HG03558 (cell line): Measurements from ENCODE around the gene VAMP3.

Experiments
- ATAC-seq: cut with Tn5 transposase; IDR thresholded peaks from one replicate; pipeline ENCODE4 v1.9.1; 2021; ENCODE audit warnings: moderate number of reproducible peaks; ENCODE audit not compliant: unreplicated experiment; ENCODE audit errors: extremely low read depth

Gene VAMP3

GRCh38 chr1:7770997-7771822 lies at the start of gene VAMP3:
Gene VAMP3, plus strand, starts transcription at chr1:7771296. Its CDS starts 88 bp downstream, at chr1:7771384.
- ATAC-seq = no peak

DNA sequence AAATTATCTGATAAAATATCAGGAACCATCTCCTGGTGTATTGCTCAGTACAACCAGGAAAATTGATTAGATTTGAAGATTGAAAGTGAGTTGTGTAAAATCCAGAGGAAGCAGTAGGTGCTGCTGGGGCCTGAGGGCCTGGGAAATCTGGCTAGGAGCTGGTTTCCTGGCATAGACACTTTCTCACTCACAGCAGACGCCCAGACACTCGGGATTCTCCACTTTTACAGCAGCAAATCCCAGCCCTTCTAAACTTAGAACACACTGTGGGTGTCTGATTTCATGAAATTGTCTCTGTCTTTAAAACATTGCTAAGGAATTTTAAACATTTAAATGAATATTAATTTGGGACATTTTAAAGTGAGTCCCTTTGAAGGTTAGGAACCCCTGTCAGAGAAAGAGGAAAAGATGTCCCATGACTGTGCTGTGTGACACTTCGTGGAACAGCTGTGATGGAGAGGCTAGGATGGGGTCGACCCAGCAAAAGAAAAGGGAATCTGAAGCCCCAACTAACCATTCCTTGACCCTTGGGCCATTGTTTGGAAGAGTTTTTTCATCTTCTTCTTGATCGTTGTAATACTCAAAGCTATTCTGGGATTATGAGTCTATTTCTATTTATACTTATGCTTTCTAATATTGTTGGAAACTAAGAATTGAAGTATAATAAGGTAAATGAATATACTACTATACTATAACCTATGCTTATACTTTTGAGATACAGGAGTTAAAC lies 49.0 kb upstream of the VAMP3 start:
- no peak for ATAC-seq

DNA sequence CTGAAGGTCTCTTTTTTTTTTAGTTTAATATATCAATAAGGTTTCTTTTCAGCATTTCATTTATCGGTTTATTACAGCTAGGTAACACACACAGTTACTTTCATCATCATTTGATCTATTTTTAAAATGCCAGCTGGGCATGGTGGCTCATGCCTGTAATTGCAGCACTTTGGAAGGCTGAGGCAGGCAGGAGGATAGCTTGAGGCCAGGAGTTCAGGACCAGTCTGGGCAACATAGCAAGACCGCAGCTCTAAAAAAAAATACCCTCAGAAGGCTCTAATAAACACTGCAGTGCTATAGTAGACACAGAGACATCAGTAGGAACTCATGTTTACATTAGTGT lies 48.5 kb upstream of the VAMP3 start:
- ATAC-seq = no peak

GRCh38 chr1:7726623-7727022 lies 44.5 kb upstream of the VAMP3 start:
- no peak for ATAC-seq

DNA sequence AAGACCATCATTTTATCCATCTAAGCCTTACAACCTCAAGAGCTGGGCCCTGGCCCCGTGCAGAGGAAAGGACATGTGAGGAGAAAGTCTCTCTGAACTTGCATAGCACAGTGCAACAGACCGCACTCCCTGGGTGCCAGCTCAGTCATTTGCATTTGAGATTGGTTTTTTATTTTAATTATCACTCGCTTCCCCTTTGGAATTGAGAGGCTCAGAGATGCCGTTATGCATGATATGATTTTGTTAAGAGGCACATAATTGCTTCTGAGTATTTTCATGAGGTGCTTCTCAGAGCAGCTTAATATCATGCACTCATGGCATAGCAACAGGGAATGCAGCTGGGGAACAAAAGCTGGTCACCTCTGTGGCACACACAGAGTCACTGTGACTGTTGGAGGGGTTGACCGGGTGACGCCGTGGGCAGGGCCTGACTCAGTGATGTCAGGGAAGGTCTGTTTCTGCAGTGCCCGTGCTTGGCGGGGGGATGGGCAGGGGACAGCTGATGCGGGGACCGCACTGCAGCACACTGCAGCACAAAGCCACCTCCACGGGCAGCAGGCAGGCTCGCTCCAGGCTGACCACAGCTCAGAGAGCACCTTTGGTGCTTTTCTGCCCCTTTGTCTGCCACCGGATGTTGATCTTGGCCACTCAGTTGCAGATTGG lies 43.2 kb upstream of the VAMP3 start:
- ATAC-seq = no peak

DNA sequence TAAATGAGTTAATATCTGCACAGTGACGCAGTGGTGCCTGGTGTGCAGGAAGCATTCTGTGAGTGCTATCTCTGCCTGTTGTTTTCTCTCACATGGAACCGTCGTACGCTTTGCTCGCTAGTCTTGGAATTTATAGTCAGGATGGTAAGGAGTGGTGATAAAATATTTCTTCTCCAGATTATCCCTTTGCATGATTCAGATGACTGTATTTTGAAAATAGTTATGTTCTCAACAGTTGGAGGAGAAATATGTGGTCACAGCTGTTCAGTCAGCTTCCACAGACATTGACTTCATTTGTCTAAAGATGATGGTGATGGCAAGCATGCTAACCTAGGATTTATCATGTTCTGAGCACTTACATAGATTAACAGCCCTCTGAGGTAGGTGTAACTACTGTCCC lies 41.3 kb upstream of the VAMP3 start:
- ATAC-seq = no peak

- ATAC-seq = no peak
Measured at GRCh38 chr1:7732331-7732730, 38.8 kb upstream of the VAMP3 start.

DNA sequence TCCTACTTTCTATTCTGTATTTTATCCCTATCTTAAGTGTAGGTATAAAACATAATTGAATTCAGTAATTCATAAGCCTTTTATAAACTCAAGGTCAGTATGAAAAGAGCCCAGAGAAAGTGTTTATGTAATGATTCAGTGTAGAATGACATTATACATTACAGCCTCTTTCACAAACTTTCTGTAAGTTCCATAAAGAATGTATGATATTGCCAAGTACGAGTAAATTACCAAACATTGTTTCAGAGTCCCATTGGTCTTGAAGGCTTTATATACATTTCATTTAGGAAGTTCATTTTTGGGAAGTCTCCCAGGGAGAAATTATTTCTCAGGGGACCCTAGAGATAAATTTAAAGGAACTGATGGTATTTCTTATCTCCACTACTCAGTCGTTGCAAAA lies 37.8 kb upstream of the VAMP3 start:
- ATAC-seq = no peak

DNA sequence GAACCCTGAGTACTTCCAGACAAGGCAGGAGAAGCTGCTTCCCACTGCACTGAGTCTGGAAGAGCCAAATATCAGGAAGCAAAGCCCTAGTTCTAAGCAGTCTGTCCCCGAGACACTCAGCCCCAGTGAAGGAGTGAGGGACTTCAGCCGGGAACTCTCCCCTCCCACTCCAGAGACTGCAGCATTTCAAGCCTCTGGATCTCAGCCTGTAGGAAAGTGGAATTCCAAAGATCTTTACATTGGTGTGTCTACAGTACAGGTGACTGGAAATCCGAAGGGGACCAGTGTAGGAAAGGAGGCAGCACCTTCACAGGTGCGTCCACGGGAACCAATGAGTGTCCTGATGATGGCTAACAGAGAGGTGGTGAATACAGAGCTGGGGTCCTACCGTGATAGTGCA lies 33.1 kb upstream of the VAMP3 start:
- no peak for ATAC-seq

DNA sequence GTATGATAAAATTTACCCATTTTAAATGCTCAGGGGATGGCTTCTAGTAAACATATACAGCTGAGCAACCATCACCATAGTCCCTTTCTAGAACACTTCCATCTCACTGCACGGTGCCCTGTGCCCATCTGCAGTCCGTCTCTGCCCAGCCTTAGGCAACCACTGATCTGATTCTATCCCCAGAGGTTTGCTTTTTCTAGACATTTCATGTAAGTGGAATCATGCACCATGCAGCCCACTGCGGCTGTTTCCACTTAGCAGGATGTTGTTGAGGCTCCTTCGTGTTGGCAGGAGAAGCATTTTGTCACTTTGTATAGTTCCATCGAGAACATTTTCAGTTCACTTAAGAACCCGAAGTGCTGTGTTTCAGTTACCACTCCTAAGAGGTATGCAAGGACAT lies 27.8 kb upstream of the VAMP3 start:
- ATAC-seq = no peak

DNA sequence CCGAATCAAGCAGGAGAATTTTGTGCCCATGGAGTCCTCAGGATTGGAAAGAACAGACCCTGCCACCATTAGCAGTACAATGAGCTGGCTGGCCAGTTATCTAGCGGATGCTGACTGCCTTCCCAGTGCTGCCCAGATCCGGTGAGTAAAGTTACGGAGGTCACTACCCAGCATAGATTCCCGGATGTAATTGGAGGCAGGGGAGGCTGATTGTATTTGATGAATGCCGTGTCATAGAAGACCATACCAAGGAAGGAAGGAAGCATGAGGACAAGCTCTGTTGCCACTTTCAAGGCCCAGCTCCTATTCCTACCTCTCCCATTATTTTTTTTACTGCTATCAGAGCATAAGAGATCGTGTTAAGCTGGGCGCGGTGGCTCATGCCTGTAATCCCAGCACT lies 26.2 kb upstream of the VAMP3 start:
- ATAC-seq = no peak

DNA sequence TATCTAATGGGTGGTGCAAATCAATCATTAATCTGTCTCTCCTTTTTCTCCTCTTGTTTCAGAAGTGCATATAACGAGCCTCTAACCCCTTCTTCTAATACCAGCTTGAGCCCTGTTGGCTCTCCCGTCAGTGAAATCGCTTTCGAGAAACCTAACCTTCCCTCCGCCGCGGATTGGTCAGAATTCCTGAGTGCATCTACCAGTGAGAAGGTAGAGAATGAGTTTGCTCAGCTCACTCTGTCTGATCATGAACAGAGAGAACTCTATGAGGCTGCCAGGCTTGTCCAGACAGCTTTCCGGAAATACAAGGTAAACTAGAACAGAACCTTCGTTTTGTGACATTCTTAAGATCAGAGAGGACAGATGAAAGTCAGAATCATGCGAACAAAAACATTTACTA lies 25.3 kb upstream of the VAMP3 start:
- no peak for ATAC-seq

DNA sequence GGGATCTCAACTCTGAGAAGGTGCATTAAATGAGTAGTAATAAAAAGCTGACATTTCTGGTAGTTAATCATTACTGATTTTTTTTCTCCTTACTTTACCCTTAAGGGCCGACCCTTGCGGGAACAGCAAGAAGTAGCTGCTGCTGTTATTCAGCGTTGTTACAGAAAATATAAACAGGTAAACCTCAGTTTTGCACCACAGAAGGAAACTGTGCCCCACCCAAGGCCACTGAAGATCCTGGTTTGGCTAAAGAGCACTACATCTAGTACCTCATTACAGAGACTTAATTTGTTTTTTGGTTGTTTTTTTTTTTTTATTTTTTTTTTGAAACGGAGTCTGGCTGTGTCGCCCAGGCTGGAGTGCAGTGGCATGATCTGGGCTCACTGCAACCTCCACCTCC lies 23.5 kb upstream of the VAMP3 start:
- ATAC-seq = no peak

DNA sequence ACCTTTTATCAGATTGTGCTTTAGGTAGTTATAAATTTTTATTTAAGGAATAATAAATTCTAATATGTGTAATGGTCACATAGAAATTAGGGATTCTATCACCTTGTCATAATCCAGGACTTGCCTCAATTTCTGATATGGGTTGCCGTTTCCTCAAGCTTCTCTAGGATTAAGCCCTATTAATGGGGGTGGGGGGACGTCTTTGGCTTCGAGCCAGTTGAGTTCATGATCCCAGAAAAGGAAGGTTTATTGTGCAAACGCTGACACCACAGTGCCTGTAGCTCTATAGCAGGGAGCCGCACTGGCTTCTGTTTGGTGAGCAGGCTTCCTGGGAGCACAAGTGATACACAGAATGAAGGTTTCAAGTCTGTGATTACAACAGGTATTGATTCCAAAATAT lies 22.0 kb upstream of the VAMP3 start:
- ATAC-seq = no peak

DNA sequence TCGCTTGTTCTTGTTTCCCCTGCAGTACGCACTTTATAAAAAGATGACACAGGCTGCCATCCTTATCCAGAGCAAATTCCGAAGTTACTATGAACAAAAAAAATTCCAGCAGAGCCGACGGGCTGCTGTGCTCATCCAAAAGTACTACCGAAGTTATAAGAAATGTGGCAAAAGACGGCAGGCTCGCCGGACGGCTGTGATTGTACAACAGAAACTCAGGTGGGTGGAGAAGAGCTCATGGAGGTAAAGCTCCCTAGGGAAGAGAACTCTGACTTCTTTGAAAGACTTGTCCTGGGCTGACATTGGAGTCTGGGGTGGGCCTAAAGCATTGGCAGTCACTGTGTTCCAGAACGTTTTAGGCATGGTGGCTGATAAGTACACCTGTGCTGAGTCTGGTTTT lies 19.9 kb upstream of the VAMP3 start:
- ATAC-seq = no peak

- no peak for ATAC-seq
Measured at GRCh38 chr1:7752512-7753417, 18.3 kb upstream of the VAMP3 start.

DNA sequence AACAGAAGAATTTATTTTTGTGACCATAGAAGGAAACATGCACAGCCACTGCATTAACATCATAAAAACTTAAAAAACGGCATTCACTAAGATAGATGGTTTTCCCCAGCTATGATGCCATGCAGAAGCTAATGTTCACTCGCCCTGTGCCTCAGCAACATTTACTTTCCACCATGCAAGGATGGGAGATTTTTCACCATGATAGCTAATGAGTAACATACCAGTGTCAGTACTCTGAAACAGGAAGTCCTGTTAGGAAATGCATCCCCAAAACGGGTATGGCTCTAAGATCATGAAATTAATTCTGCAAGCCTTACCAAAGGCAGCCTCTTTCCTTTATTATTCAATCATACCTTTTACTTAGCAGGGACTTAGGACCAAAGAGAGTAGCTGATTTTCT lies 17.5 kb upstream of the VAMP3 start:
- no peak for ATAC-seq

GRCh38 chr1:7754234-7754633 lies 16.9 kb upstream of the VAMP3 start:
- no peak for ATAC-seq

DNA sequence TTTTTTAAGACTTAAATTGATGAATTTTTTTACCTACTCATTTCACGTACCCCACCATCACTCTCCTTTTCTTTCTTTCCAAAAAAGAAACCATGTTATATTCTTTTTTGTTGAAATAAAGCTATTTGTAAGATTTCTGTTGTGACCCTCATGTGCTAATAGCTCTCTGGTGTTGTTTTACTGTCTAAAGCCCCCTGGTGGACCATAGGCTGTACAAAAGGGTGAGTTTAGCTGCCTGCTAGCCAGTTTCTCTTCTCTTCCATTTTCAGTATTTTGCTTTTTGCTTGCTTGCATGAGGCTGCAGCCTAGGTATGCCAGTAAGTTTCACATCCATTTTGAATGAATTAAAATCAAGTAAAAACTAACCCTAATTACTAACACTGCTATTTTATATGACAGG lies 15.6 kb upstream of the VAMP3 start:
- no peak for ATAC-seq

DNA sequence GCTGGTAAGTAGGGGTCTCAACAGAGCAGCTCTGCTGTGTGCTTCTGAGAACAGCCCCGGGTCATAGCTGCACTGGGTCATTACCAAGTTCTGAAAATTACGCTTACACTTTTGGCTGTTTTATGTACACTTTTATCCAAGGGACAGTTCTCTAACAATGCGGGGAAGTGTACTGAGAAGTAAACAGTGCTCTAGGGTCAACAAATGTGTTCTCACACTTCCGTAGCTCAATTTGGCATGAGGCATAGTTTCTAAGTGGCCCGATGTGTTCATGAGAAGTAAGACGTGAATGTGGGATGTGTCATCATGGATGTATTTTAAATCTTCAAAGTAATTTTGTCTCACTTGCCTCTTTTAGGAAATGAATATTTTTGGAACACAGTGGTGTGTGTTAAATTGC lies 10.9 kb upstream of the VAMP3 start:
- ATAC-seq = no peak
